Left ventricle myocardium superior (tissue), 1 donor: ENCODE measurements around the gene ITIH5. TPM values are rescaled to one million over a fixed set of nuclear protein-coding genes. Genes with fewer than 3 reads are reported as not detected.

Source experiments
- ATAC-seq: fragments of 200-7000 bp; cut with Tn5 transposase; one replicate; pipeline ENCODE4 v1.9.1; 2020; ENCODE audit warnings: mild to moderate bottlenecking, moderate library complexity
- DNase-seq: peaks from one replicate; pipeline ENCODE4 v3.0.0-alpha.2; 2020
- intact Hi-C: fragments of 100-400 bp; cut with micrococcal nuclease; formaldehyde crosslinking; loops from one replicate; pipeline ENCODE4 v1.11.0; 2022
- total RNA-seq: library from RNA; stranded (reverse); fragmentation: NEBNext Ultra II Directional; extraction: Animal tissue kit (Norgen Biotek cat#: 25700); gene quantifications from one replicate; pipeline ENCODE4 v1.2.1, GENCODE V29; 2021
- donor health status: DM: no; HTN: yes; CAD: no; lungs with severe emphysema.

Gene ITIH5
- total RNA-seq, 1 donor from 2014 or later: 8.5 TPM

- intact Hi-C loops: no loop called here
- ATAC-seq (no peak), DNase-seq (no peak)
Observed at GRCh38 chr10:7647062-7647664, 19.6 kb downstream of the ITIH5 start.

DNA sequence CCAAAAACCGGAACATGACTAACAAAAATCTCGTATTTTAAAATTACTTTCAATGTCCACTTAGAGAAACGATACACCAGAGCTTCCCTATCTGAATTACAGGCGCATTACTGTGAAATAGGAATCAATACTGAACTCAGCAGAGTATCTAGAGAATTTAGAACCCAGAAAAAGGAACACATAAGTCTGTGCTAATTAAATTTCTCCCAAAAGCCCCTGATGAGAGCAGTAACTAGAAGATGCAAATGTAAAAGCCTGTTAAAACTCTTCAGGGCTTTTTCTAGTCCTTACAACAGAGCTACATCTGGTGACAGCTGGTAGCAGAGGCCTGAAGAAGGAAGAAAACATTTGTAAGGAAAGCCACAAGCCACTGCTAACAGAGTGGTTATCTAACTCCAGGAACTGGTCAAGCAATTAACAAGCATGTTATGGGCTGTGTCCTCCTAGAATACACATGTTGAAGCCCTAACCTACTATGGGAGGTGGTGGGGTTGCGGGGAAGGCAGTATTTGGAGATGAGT lies 24.2 kb downstream of the ITIH5 start:
- peak; percentile 47 for ATAC-seq
- intact Hi-C loops: no loop called here
- DNase-seq: no peak

GRCh38 chr10:7635408-7636125 lies 31.2 kb downstream of the ITIH5 start:
- no peak for DNase-seq
- intact Hi-C loops: no loop called here
- ATAC-seq: no peak

DNA sequence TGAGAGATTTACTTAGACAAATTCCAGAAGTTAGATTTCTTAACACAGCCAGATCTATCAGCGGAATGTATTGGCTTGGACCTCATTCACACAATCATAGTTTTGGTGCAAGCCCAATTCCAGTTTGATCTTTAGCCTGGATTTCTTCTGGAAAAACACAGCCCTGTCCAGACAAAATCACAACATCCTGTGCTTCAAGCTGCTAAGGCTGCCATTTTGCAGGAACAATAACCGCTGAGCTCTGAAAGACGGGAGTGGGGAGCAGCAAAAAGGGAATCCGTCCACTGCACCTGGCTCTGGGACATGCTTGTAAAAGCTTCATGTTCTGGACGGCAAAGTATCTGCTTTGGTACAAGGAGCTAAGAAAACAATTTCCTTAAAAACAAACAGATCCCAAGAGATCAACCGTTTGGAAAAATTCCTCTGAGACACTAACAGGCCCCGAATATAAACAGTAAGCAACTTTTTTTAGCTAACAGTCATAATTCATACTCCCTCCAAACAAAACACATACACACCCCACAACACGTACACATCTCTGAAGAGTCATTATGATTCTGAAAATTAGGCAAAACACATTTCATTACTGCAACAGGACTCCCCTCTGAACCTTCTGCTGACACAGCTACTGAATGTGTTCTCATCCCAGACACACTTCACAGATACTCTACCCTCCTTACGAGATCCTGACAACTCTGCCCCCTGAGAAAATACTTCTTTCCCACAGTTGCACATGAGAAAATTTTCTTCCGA lies 32.4 kb downstream of the ITIH5 start:
- intact Hi-C loops: no loop called here
- ATAC-seq (peak; percentile 88), DNase-seq (no peak)

DNA sequence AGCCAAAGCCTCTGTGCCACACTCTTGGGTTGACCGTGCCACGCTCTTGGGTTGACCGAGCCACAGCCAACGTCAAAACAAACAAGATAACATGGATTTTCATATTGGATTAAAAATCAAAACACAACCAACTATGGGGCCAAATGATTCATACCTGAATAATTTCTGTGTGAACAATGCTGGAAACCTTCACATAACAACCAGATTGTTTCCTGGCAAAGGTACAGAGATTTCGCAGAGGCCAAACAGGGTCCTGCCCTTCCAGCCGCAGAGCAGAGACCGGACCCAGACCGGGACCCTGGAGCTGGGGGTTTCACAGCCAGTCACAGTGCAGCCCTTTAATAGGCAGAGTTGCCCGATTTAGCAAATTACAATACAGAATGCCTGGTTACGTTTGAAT lies 40.5 kb downstream of the ITIH5 start:
- no peak for DNase-seq
- intact Hi-C loops: no loop called here
- ATAC-seq: no peak

GRCh38 chr10:7625836-7626235 lies 40.9 kb downstream of the ITIH5 start:
- peak; percentile 46 for ATAC-seq
- intact Hi-C loops: no loop called here
- DNase-seq: no peak

DNA sequence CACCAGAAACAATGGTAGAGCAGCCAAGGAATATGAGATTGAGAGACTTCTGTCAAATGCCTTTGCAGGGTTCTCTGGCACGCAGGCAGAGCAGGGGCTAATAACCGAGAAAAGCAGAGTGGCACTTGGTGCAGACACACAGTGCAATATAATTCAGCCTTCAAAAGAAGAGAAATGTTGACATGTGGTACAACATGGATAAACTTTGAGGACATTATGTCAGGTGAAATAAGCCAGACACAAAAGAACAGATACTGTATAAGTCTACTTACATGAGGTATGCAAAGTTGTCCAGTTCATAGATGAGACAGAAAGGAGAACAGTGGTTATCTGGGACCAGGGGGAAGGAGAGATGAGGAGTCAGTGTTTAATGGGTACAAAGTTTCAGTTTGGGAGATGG lies 41.8 kb downstream of the ITIH5 start:
- intact Hi-C loops: no loop called here
- DNase-seq (no peak), ATAC-seq (no peak)

DNA sequence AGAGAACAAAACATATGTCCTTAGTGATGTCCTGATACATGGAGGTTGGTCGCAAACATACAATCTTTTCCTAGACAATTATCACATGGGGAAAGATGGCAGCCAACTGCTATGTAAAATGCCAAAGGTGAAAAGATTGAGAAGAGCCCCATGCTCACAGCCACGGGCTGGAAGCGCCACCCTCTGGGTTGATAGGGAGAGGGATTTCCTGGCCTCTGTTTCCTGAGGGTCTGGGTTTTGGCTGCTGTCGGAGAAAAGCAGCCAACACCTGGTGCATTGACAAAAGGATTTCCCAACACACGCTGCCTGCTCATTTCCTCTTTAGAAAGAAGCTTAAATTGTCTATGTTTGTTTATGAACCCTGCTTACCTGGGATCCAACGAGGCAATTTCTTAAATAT lies 43.8 kb downstream of the ITIH5 start:
- ATAC-seq (peak; percentile 62), DNase-seq (peak; percentile 38)
- intact Hi-C loops: no loop called here

GRCh38 chr10:7618461-7618860 lies 48.3 kb downstream of the ITIH5 start:
- intact Hi-C loops: no loop called here
- DNase-seq: no peak
- ATAC-seq: no peak

GRCh38 chr10:7611909-7612308 lies 54.9 kb downstream of the ITIH5 start:
- no peak for DNase-seq
- ATAC-seq: no peak
- intact Hi-C loops: no loop called here

DNA sequence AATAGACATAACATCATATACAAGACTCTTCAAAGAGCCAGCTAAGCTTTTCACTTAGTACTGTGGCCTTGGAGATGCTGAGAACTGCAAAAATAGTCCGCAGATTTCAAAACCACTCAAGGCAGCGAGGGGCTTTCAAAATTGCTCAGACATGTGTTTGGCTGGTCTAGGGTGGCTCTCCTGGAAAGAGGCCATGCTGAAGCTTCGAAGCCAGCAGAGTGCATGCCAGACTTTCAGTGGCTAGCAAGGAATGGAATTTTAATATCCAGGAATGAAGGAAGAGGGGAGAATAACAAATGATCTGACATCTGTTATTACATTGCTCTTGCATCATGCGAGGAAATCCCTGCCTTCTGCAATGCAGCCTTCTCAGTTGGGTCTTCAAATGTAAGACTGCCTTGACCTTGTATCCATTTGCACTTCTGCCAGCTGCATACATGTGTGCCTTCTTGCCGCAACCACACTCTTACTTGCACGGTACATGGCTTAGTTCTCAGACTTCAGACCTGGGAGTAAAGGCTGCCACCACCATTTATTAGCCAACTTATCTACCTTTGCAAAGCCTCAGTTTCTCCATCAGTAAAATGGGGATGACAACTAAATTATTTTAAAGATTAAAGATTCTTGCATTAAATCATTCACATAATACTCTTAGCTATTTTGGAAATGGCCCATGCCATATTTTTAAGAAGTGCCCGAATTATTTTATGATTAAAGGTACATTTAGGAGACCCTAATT lies 55.9 kb downstream of the ITIH5 start:
- ATAC-seq (peak; percentile 77), DNase-seq (peak; percentile 45)
- intact Hi-C loops: no loop called here

DNA sequence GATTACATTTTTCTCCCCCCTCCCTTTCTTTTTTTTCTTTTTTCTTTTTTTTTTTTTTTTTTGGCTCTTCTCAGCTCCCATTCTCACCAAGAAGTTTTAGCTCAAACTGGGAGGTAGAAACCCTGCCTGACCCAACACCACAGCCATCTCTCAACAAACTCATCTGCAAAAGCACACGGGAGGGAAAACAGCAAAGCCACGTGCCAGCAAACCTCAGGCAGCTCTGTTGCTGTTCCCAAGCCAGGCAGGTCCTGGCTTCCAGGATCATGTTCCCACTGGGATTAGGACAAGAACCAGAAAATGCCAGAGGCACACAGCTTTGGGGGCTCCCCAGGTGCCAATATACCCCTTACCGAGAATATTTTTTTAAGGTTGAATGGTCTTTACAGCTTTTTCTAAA lies 56.7 kb downstream of the ITIH5 start:
- ATAC-seq: peak; percentile 26
- no peak for DNase-seq
- intact Hi-C loops: no loop called here

DNA sequence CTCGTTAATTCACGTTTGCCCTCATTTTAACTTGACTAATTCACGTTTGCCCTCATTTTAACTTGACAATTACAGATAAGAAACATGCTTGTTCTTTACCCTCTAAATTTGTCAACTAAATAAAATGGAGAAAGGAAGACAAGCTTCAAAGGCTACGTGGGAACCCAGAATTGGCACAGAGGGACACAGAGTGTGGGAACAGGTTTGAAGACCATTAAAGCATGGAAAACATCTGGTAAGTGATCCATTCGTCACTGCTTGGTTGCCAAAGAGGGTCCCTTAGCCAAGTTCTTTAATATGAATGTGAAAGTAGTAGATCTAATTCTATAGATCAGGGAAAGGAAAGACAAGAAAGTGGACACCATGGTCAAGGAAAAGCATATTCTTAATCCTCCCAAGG lies 57.2 kb downstream of the ITIH5 start:
- no peak for ATAC-seq
- intact Hi-C loops: no loop called here
- no peak for DNase-seq

- DNase-seq (no peak), ATAC-seq (no peak)
- intact Hi-C loops: no loop called here
Observed at GRCh38 chr10:7608001-7608400, 58.8 kb downstream of the ITIH5 start.

DNA sequence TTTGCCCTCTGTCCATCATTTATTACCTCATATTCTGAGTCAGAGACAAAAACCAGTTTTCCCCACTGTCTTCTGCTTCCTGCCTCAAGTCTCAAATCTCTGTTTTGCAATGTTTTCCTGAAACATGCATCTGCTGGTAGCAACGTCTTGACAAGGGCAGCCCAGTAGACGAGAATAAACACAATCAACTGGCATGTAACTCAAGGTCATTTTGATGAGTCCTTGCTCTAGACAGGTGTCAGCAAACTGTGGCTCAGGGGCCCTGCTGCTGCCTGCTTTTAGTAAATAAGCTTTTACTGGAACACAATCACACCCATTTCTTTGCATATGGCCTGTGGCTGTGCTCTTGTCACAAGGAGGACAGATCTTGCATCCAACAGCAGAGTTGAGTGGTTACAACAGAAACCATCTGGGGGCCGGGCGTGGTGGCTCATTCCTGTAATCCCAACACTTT lies 59.8 kb downstream of the ITIH5 start:
- intact Hi-C loops: no loop called here

GRCh38 chr10:7605565-7606295 lies 61.0 kb downstream of the ITIH5 start:
- intact Hi-C loops: no loop called here
- DNase-seq (no peak), ATAC-seq (no peak)

More for the DNA sequence above, 59.8 kb downstream of the ITIH5 start:
- DNase-seq (peak; percentile 36), ATAC-seq (peak; percentile 63)

DNA sequence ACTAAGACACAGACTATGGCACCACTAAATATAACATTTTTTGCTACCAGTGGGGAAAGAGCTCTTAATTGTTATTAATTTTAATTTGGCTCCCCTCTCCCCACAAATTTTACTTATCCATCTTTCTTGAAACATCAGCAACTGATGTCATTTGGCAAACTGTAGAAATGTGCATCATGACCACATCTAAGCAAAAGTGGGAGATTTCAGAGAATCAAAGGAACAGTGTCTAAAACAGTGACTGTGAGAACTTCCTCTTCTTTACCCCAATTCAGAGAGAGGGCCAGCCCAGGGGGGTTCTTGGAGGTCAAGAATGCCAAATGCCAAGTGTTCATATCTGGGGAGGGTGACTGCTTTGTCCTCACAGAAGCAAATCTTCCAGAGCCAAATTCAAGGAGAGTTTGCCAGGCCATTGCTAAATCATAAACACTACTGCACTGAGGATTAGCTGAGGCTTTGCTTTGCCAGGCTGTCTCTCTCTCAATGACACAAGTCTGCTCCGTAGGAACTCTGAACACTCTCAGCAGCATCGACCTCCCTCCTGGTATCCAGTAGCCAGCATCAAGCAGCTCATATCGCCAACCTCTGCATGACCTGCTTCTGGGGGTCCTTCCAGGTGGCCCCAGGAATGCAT lies 65.6 kb downstream of the ITIH5 start:
- DNase-seq: no peak
- intact Hi-C loops: no loop called here
- ATAC-seq: peak; percentile 45

DNA sequence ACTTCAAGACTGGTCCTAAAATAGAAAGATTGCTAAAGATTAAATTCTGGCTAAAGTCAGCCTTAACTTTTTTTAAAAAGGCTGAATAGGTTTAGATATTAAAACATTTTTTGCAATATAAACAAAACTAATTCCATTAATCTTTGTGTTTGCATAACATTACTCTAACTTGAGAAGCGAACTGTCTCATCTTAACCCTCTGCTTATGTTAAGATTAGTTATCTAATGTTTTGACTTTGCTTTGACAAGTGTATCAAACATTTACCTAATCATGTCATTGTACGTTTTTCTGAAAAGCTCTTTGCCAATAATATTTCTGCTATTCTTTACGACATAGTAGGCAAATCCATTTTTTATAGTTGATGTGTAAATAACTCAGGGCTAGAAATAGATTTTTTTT lies 68.0 kb downstream of the ITIH5 start:
- DNase-seq (no peak), ATAC-seq (no peak)
- intact Hi-C loops: no loop called here
